ENCODE data around the gene BTG4.

Gene BTG4

DNA sequence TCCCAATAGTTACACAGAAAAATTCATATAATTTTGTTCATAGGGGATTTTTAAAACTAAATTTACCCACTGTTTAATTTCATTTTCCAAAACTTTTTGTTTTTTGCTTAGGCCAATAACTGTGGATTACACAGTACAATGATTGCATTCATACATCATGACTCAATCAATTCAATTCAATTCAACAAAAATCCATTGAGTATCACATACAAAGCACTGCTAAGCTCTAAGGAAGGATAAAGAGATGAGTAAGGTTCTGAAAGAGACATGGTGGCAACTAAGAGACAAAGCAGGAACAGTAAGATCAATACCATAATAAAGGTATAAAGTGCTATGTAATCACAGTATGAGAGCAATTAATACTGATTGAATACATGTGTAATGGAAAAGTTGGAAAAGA is 18.9 kb upstream of the BTG4 start:
- TF ChIP-seq POLR2AphosphoS5 (IDR thresholded peaks at IDR 0.05; ENCODE audit: low read depth, low read length) (no peak), FOXP2 (optimal IDR thresholded peaks at IDR 0.05; ENCODE audit: borderline replicate concordance, extremely low read depth, extremely low read length, insufficient read depth) (no peak), SIN3A (IDR thresholded peaks at IDR 0.05; ENCODE audit: borderline replicate concordance, insufficient read depth, low read length) (no peak), TAF1 (IDR thresholded peaks at IDR 0.05; ENCODE audit: borderline replicate concordance, insufficient read depth, low read length) (no peak)
- TF ChIP-seq, protein P1, sequence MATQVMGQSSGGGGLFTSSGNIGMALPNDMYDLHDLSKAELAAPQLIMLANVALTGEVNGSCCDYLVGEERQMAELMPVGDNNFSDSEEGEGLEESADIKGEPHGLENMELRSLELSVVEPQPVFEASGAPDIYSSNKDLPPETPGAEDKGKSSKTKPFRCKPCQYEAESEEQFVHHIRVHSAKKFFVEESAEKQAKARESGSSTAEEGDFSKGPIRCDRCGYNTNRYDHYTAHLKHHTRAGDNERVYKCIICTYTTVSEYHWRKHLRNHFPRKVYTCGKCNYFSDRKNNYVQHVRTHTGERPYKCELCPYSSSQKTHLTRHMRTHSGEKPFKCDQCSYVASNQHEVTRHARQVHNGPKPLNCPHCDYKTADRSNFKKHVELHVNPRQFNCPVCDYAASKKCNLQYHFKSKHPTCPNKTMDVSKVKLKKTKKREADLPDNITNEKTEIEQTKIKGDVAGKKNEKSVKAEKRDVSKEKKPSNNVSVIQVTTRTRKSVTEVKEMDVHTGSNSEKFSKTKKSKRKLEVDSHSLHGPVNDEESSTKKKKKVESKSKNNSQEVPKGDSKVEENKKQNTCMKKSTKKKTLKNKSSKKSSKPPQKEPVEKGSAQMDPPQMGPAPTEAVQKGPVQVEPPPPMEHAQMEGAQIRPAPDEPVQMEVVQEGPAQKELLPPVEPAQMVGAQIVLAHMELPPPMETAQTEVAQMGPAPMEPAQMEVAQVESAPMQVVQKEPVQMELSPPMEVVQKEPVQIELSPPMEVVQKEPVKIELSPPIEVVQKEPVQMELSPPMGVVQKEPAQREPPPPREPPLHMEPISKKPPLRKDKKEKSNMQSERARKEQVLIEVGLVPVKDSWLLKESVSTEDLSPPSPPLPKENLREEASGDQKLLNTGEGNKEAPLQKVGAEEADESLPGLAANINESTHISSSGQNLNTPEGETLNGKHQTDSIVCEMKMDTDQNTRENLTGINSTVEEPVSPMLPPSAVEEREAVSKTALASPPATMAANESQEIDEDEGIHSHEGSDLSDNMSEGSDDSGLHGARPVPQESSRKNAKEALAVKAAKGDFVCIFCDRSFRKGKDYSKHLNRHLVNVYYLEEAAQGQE (IDR thresholded peaks at IDR 0.05; ENCODE audit: insufficient read depth in 1 of 2, low read depth in 2 of 2, low read length in 2 of 2) = no peak

DNA sequence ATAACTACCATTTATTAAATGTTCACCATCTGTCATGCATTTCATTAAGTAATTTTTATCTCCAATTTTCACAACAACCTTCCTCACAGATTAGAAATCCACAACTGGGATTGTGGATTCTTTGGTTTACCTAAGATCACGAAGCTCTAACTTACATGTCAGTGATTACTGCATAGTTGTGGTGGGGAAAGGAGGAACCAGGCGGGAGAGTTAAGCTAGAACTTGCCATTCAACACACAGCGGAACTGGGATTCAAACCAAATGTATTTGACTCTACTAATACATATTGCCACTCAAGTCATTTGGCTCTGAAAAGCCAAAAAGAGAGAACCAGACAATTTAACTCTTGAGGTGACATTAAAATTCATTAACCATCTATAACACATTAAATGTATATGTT is 17.9 kb upstream of the BTG4 start:
- TF ChIP-seq SIN3A (IDR thresholded peaks at IDR 0.05; ENCODE audit: borderline replicate concordance, insufficient read depth, low read length) = no peak
- TF ChIP-seq POLR2AphosphoS5 (IDR thresholded peaks at IDR 0.05; ENCODE audit: low read depth, low read length) = no peak
- no peak for TF ChIP-seq FOXP2 (optimal IDR thresholded peaks at IDR 0.05; ENCODE audit: borderline replicate concordance, extremely low read depth, extremely low read length, insufficient read depth)
- no peak for TF ChIP-seq TAF1 (IDR thresholded peaks at IDR 0.05; ENCODE audit: borderline replicate concordance, insufficient read depth, low read length)
- TF ChIP-seq, protein P1 (IDR thresholded peaks at IDR 0.05; ENCODE audit: insufficient read depth in 1 of 2, low read depth in 2 of 2, low read length in 2 of 2) = no peak

DNA sequence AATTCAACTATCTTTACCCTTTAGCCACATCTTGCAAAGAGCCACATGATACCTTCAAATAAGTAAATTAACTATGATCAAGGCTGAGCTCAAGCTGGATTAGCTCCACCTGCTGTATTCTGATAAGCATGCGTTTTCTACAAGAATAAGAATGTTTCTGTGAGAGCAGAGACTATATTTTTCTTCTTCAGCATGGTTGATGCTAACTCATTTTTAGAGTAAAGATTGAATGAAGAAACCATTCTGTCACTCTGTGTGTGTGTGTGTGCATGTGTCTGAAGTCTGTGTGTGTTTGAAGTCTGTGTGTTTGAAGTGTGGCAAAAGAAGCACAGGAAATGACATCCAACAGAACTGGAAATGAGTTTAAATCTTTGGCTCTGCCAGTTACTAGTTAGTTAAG is 16.4 kb upstream of the BTG4 start:
- no peak for TF ChIP-seq FOXP2 (optimal IDR thresholded peaks at IDR 0.05; ENCODE audit: borderline replicate concordance, extremely low read depth, extremely low read length, insufficient read depth)
- no peak for TF ChIP-seq TAF1 (IDR thresholded peaks at IDR 0.05; ENCODE audit: borderline replicate concordance, insufficient read depth, low read length)
- TF ChIP-seq POLR2AphosphoS5 (IDR thresholded peaks at IDR 0.05; ENCODE audit: low read depth, low read length) = no peak
- TF ChIP-seq, protein P1 (IDR thresholded peaks at IDR 0.05; ENCODE audit: insufficient read depth in 1 of 2, low read depth in 2 of 2, low read length in 2 of 2) = no peak
- TF ChIP-seq SIN3A (IDR thresholded peaks at IDR 0.05; ENCODE audit: borderline replicate concordance, insufficient read depth, low read length) = no peak

DNA sequence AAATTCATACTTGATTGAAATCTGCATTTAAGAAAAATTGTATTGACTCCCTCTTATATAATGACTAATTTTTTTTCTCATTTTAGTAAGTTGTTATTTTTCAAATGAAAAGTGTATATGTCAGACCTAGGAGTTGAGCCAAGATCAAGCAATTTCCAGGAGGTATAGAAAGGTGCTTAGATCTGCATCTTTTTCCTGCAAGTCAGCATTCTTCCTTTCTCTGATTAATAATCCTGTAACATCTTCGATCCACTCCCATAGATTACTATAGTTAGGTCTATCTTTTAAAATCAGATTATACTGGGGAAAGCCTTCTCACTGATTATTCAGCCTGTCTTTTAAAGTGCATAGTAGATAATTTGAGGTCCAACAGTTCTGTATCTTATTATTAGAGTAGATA is 15.1 kb upstream of the BTG4 start:
- TF ChIP-seq, protein P1 (IDR thresholded peaks at IDR 0.05; ENCODE audit: insufficient read depth in 1 of 2, low read depth in 2 of 2, low read length in 2 of 2) = no peak
- no peak for TF ChIP-seq POLR2AphosphoS5 (IDR thresholded peaks at IDR 0.05; ENCODE audit: low read depth, low read length)
- TF ChIP-seq FOXP2 (optimal IDR thresholded peaks at IDR 0.05; ENCODE audit: borderline replicate concordance, extremely low read depth, extremely low read length, insufficient read depth) = no peak
- no peak for TF ChIP-seq SIN3A (IDR thresholded peaks at IDR 0.05; ENCODE audit: borderline replicate concordance, insufficient read depth, low read length)
- no peak for TF ChIP-seq TAF1 (IDR thresholded peaks at IDR 0.05; ENCODE audit: borderline replicate concordance, insufficient read depth, low read length)

DNA sequence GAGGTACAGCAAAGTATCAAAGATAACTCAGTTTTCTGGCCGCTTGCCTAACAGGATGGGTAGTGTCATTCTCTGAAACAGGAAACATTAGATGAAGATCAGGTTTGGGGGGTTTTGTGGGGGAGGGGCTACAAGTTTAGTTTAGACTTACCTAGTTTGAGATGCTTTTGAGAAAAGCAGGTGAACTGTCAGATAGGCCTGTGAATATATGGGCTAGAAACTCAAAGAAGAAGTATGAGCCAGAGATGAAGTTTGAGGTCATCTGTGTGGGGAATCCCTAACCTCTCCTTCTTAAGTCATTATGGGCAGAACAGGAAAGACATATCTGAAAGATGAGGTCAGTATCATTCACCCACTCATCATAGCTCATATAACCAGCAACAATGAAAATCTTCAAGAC is 14.3 kb upstream of the BTG4 start:
- TF ChIP-seq TAF1 (IDR thresholded peaks at IDR 0.05; ENCODE audit: borderline replicate concordance, insufficient read depth, low read length) = no peak
- no peak for TF ChIP-seq SIN3A (IDR thresholded peaks at IDR 0.05; ENCODE audit: borderline replicate concordance, insufficient read depth, low read length)
- TF ChIP-seq, protein P1 (IDR thresholded peaks at IDR 0.05; ENCODE audit: insufficient read depth in 1 of 2, low read depth in 2 of 2, low read length in 2 of 2) = no peak
- TF ChIP-seq FOXP2 (optimal IDR thresholded peaks at IDR 0.05; ENCODE audit: borderline replicate concordance, extremely low read depth, extremely low read length, insufficient read depth) = no peak
- TF ChIP-seq POLR2AphosphoS5 (IDR thresholded peaks at IDR 0.05; ENCODE audit: low read depth, low read length) = no peak

All from PFSK-1 (cell line).